SK-N-SH treated with all-trans-retinoic acid at 6 μM for 48 hours (cell line): ENCODE results near the gene KIF22.
"Not testable (repeated sequence)": the region's sequence is repeated elsewhere in the genome, so short reads cannot be mapped to it uniquely, and the experiment has no call there.

Experiments
- ATAC-seq: fragments of 200-7000 bp; cut with Tn5 transposase; 3 replicates; pipeline ENCODE4 v1.9.1; 2020; ENCODE audit warnings: mild to moderate bottlenecking, moderate library complexity
- ARNTL ChIP-seq: fragments of 450-650 bp; formaldehyde crosslinking; IDR thresholded peaks from 2 replicates; pipeline ENCODE4 v1.5.0; 2020; ENCODE audit warnings: low read depth, mild to moderate bottlenecking, moderate library complexity, borderline replicate concordance
- BACH2 ChIP-seq: fragments of 250-450 bp; sonication (Bioruptor Pico); IDR thresholded peaks from 2 replicates; pipeline ENCODE4 v1.9.0; 2021; ENCODE audit warnings: mild to moderate bottlenecking, borderline replicate concordance
- CSDC2 ChIP-seq: fragments of 250-450 bp; sonication (Bioruptor Pico); IDR thresholded peaks from 2 replicates; pipeline ENCODE4 v1.5.0; 2020; ENCODE audit warnings: mild to moderate bottlenecking, moderate library complexity
- ESRRG ChIP-seq: fragments of 250-450 bp; sonication (Bioruptor Pico); IDR thresholded peaks from 2 replicates; pipeline ENCODE4 v1.6.1; 2021; ENCODE audit warnings: mild to moderate bottlenecking
- ISL1 ChIP-seq: fragments of 250-450 bp; sonication (Bioruptor Pico); IDR thresholded peaks from 2 replicates; pipeline ENCODE4 v2.1.2; 2022; ENCODE audit warnings: mild to moderate bottlenecking, moderate library complexity
- PPARA ChIP-seq: fragments of 250-450 bp; sonication (Bioruptor Pico); IDR thresholded peaks from 2 replicates; pipeline ENCODE4 v1.5.0; 2020; ENCODE audit warnings: mild to moderate bottlenecking, borderline replicate concordance
- RARB ChIP-seq: fragments of 250-450 bp; sonication (Bioruptor Pico); IDR thresholded peaks from 2 replicates; pipeline ENCODE4 v1.8.0; 2021; ENCODE audit warnings: mild to moderate bottlenecking, moderate library complexity
- SNAI2 ChIP-seq: fragments of 250-450 bp; sonication (Bioruptor Pico); IDR thresholded peaks from 2 replicates; pipeline ENCODE4 v1.5.0; 2020; ENCODE audit warnings: mild to moderate bottlenecking, moderate library complexity
- TCF4 ChIP-seq: fragments of 250-450 bp; sonication (Bioruptor Pico); IDR thresholded peaks from 2 replicates; pipeline ENCODE4 v1.8.0; 2021; ENCODE audit warnings: mild to moderate bottlenecking, moderate library complexity, borderline replicate concordance
- TOX ChIP-seq: fragments of 250-450 bp; sonication (Bioruptor Pico); IDR thresholded peaks from 2 replicates; pipeline ENCODE4 v1.8.0; 2021; ENCODE audit warnings: mild to moderate bottlenecking, moderate library complexity, borderline replicate concordance
- ZC3H10 ChIP-seq: fragments of 250-450 bp; sonication (Bioruptor Pico); IDR thresholded peaks from 2 replicates; pipeline ENCODE4 v1.5.1; 2021; ENCODE audit warnings: mild to moderate bottlenecking, moderate library complexity
- ZFP3 ChIP-seq: fragments of 250-450 bp; sonication (Bioruptor Pico); IDR thresholded peaks from 2 replicates; pipeline ENCODE4 v1.5.0; 2020; ENCODE audit warnings: mild to moderate bottlenecking, moderate library complexity
- ZFP30 ChIP-seq: fragments of 450-650 bp; formaldehyde crosslinking; IDR thresholded peaks from 2 replicates; pipeline ENCODE4 v1.5.0; 2022; ENCODE audit warnings: mild to moderate bottlenecking, moderate library complexity
- ZNF565 ChIP-seq: fragments of 450-650 bp; formaldehyde crosslinking; conservative IDR thresholded peaks from 2 replicates; pipeline ENCODE4 v1.5.0; 2020; ENCODE audit warnings: low read depth, mild to moderate bottlenecking, moderate library complexity
- ZNF70 ChIP-seq: fragments of 450-650 bp; formaldehyde crosslinking; IDR thresholded peaks from 2 replicates; pipeline ENCODE4 v1.5.0; 2020; ENCODE audit warnings: mild to moderate bottlenecking, moderate library complexity
- ZNF8 ChIP-seq: fragments of 450-650 bp; formaldehyde crosslinking; IDR thresholded peaks from 2 replicates; pipeline ENCODE4 v1.5.0; 2020; ENCODE audit warnings: mild to moderate bottlenecking, moderate library complexity
- TF ChIP-seq, protein P1 (sequence below): fragments of 250-450 bp; sonication (Bioruptor Pico); IDR thresholded peaks from 2 replicates; pipeline ENCODE4 v1.8.0; 2020; ENCODE audit warnings: mild to moderate bottlenecking, moderate library complexity, borderline replicate concordance
- TF ChIP-seq, protein P2 (sequence below): fragments of 250-450 bp; sonication (Bioruptor Pico); IDR thresholded peaks from 2 replicates; pipeline ENCODE4 v1.5.0; 2020; ENCODE audit warnings: mild to moderate bottlenecking, moderate library complexity
- TF ChIP-seq, protein P3 (sequence below): fragments of 250-450 bp; sonication (Bioruptor Pico); IDR thresholded peaks from 2 replicates; pipeline ENCODE4 v1.5.1; 2021; ENCODE audit warnings: mild to moderate bottlenecking, moderate library complexity
- TF ChIP-seq, protein P4 (sequence below): fragments of 250-450 bp; sonication (Bioruptor Pico); IDR thresholded peaks from 2 replicates; pipeline ENCODE4 v1.5.1; 2020; ENCODE audit warnings: low read depth, mild to moderate bottlenecking, moderate library complexity

The KIF22 gene

DNA sequence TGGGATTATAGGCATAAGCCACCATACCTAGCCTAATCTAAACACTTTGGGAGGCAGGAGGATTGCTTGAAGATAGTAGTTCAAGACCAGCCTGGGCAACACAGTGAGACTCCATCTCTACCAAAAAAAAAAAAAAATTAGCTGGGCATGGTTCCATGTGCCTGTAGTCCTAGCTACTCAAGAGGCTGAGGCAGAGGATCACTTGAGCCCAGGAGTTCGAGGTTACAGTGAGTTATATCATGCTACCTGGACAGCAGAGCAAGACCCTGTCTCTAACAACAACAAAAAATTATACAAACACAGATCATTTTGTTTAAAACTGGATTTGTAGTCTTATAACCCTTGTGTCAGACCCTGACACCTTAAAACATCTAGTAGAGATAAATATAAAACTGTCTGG lies 37.0 kb upstream of the KIF22 start:
- TF ChIP-seq, protein P1, sequence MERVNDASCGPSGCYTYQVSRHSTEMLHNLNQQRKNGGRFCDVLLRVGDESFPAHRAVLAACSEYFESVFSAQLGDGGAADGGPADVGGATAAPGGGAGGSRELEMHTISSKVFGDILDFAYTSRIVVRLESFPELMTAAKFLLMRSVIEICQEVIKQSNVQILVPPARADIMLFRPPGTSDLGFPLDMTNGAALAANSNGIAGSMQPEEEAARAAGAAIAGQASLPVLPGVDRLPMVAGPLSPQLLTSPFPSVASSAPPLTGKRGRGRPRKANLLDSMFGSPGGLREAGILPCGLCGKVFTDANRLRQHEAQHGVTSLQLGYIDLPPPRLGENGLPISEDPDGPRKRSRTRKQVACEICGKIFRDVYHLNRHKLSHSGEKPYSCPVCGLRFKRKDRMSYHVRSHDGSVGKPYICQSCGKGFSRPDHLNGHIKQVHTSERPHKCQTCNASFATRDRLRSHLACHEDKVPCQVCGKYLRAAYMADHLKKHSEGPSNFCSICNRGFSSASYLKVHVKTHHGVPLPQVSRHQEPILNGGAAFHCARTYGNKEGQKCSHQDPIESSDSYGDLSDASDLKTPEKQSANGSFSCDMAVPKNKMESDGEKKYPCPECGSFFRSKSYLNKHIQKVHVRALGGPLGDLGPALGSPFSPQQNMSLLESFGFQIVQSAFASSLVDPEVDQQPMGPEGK (CRISPR knock-in tag) = no peak
- TF ChIP-seq, protein P2, sequence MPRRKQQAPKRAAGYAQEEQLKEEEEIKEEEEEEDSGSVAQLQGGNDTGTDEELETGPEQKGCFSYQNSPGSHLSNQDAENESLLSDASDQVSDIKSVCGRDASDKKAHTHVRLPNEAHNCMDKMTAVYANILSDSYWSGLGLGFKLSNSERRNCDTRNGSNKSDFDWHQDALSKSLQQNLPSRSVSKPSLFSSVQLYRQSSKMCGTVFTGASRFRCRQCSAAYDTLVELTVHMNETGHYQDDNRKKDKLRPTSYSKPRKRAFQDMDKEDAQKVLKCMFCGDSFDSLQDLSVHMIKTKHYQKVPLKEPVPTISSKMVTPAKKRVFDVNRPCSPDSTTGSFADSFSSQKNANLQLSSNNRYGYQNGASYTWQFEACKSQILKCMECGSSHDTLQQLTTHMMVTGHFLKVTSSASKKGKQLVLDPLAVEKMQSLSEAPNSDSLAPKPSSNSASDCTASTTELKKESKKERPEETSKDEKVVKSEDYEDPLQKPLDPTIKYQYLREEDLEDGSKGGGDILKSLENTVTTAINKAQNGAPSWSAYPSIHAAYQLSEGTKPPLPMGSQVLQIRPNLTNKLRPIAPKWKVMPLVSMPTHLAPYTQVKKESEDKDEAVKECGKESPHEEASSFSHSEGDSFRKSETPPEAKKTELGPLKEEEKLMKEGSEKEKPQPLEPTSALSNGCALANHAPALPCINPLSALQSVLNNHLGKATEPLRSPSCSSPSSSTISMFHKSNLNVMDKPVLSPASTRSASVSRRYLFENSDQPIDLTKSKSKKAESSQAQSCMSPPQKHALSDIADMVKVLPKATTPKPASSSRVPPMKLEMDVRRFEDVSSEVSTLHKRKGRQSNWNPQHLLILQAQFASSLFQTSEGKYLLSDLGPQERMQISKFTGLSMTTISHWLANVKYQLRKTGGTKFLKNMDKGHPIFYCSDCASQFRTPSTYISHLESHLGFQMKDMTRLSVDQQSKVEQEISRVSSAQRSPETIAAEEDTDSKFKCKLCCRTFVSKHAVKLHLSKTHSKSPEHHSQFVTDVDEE (CRISPR knock-in tag) = no peak
- no peak for TF ChIP-seq ZC3H10 (CRISPR knock-in tag)
- ATAC-seq = no peak

DNA sequence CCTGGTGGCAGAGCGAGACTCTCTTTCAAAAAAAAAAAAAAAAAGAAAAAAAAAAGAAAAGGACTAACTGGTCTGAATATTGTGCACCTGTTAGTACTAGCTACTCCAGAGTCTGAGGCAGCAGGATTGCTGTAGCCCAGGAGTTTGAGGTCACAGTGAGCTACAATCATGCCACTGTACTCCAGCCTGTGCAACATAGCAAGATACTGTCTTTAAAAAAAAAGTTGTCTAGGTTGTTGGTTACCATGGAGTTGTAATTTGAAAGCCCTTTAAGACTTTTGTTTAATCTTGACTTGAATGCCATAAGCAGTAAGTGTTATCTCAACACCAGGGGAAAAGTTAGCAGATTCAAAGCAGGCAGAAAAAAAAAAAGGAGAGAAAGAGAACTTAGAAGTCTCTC lies 33.9 kb upstream of the KIF22 start:
- no peak for ATAC-seq
- no peak for TF ChIP-seq ZNF565 (CRISPR knock-in tag)
- no peak for TF ChIP-seq CSDC2 (CRISPR knock-in tag)
- no peak for TF ChIP-seq ZFP30 (CRISPR knock-in tag)
- TF ChIP-seq TOX (CRISPR knock-in tag) = no peak
- TF ChIP-seq ZFP3 (CRISPR knock-in tag) = no peak
- TF ChIP-seq ZNF70 = no peak
- TF ChIP-seq, protein P3, sequence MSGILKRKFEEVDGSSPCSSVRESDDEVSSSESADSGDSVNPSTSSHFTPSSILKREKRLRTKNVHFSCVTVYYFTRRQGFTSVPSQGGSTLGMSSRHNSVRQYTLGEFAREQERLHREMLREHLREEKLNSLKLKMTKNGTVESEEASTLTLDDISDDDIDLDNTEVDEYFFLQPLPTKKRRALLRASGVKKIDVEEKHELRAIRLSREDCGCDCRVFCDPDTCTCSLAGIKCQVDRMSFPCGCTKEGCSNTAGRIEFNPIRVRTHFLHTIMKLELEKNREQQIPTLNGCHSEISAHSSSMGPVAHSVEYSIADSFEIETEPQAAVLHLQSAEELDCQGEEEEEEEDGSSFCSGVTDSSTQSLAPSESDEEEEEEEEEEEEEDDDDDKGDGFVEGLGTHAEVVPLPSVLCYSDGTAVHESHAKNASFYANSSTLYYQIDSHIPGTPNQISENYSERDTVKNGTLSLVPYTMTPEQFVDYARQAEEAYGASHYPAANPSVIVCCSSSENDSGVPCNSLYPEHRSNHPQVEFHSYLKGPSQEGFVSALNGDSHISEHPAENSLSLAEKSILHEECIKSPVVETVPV (CRISPR knock-in tag) = no peak
- TF ChIP-seq PPARA (CRISPR knock-in tag) = no peak
- no peak for TF ChIP-seq ZNF8 (CRISPR knock-in tag)
- no peak for TF ChIP-seq ISL1 (CRISPR knock-in tag)
- TF ChIP-seq RARB (CRISPR knock-in tag) = no peak
- no peak for TF ChIP-seq TCF4 (CRISPR knock-in tag)
- TF ChIP-seq ESRRG (CRISPR knock-in tag) = no peak
- TF ChIP-seq ZC3H10 (CRISPR knock-in tag) = no peak
- TF ChIP-seq BACH2 = no peak
- TF ChIP-seq SNAI2 (CRISPR knock-in tag) = no peak
- TF ChIP-seq ARNTL (CRISPR knock-in tag) = no peak
- TF ChIP-seq, protein P1 (CRISPR knock-in tag) = no peak

DNA sequence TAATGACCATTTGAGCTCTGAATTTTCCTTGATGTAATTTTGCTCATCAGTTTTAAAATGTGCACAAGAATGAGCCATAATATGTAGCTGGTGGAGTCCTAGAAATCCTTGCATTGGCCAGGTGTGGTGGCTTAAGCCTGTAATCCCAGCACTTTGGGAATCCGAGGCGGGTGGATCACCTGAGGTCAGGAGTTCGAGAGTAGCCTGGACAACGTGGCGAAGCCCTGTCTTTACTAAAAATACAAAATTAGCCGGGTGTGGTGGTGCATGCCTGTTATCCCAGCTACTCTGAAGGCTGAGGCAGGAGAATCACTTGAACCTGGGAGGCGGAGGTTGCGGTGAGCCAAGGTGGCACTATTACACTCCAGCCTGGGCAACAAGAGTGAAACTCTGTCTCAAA lies 33.5 kb upstream of the KIF22 start:
- not testable (repeated sequence) for ATAC-seq

DNA sequence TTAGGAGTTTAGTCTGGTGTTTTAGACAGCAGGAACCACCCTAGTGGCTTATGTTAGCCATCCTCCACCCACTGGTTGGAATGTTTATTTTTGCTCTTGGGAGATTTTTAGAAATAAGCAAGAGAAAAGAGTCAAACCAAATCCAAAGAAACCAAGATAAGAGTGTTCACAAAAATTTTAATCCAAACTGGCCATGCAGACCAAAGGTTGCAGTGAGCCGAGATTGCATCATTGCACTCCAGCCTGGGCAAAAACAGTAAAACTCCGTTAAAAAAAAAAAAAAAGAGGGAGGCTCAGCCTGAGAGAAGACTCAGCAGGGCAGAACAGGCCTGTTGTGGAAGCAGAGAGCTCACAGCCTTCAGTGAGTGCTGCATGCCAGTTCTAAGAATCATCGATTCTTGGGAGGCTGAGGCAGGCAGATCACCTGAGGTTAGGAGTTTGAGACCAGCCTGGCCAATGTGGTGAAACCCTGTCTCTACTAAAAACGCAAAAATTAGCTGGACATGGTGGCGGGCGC lies 32.5 kb upstream of the KIF22 start:
- no peak for ATAC-seq
- TF ChIP-seq ZC3H10 (CRISPR knock-in tag) (no peak), ESRRG (CRISPR knock-in tag) (no peak), ZNF8 (CRISPR knock-in tag) (no peak), BACH2 (no peak), ZNF565 (CRISPR knock-in tag) (no peak), ARNTL (CRISPR knock-in tag) (no peak), TOX (CRISPR knock-in tag) (no peak), PPARA (CRISPR knock-in tag) (no peak), SNAI2 (CRISPR knock-in tag) (no peak), ZFP30 (CRISPR knock-in tag) (no peak), ZFP3 (CRISPR knock-in tag) (no peak), CSDC2 (CRISPR knock-in tag) (no peak)
- TF ChIP-seq, protein P3 (CRISPR knock-in tag) = no peak
- TF ChIP-seq, protein P4, sequence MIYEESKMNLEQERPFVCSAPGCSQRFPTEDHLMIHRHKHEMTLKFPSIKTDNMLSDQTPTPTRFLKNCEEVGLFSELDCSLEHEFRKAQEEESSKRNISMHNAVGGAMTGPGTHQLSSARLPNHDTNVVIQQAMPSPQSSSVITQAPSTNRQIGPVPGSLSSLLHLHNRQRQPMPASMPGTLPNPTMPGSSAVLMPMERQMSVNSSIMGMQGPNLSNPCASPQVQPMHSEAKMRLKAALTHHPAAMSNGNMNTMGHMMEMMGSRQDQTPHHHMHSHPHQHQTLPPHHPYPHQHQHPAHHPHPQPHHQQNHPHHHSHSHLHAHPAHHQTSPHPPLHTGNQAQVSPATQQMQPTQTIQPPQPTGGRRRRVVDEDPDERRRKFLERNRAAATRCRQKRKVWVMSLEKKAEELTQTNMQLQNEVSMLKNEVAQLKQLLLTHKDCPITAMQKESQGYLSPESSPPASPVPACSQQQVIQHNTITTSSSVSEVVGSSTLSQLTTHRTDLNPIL (CRISPR knock-in tag) = no peak
- TF ChIP-seq, protein P1 (CRISPR knock-in tag) = no peak
